ENCODE data around the gene KCNT2.
A peak's percentile ranks its signal among the peaks of the same experiment; 100 is the strongest.
"Not testable (repeated sequence)": the region's sequence is repeated elsewhere in the genome, so short reads cannot be mapped to it uniquely, and the experiment has no call there.

Gene KCNT2

GRCh38 chr1:196590012-196590708, 18.1 kb downstream of the KCNT2 start:
- DNase-seq = no peak

- DNase-seq = no peak
Observed at GRCh38 chr1:196584696-196585095, 23.5 kb downstream of the KCNT2 start.

GRCh38 chr1:196577386-196577785, 30.9 kb downstream of the KCNT2 start:
- no peak for DNase-seq

GRCh38 chr1:196573226-196573625, 35.0 kb downstream of the KCNT2 start:
- no peak for DNase-seq

- DNase-seq = no peak
Observed at GRCh38 chr1:196567238-196567637, 41.0 kb downstream of the KCNT2 start.

- DNase-seq = no peak
Observed at GRCh38 chr1:196563768-196564167, 44.5 kb downstream of the KCNT2 start.

GRCh38 chr1:196559314-196559713, 48.9 kb downstream of the KCNT2 start:
- no peak for DNase-seq

GRCh38 chr1:196558411-196558810, 49.8 kb downstream of the KCNT2 start:
- DNase-seq = peak; percentile 74

GRCh38 chr1:196557797-196558196, 50.4 kb downstream of the KCNT2 start:
- DNase-seq = no peak

GRCh38 chr1:196550731-196551130, 57.5 kb downstream of the KCNT2 start:
- DNase-seq = peak; percentile 65

GRCh38 chr1:196546272-196547111, 61.7 kb downstream of the KCNT2 start:
- DNase-seq = peak; percentile 87

- DNase-seq = peak; percentile 61
Observed at GRCh38 chr1:196545222-196545621, 63.0 kb downstream of the KCNT2 start.

GRCh38 chr1:196544617-196545016, 63.6 kb downstream of the KCNT2 start:
- peak; percentile 40 for DNase-seq

- peak; percentile 83 for DNase-seq
Observed at GRCh38 chr1:196543833-196544232, 64.4 kb downstream of the KCNT2 start.

- DNase-seq = peak; percentile 51
Observed at GRCh38 chr1:196538473-196538872, 69.8 kb downstream of the KCNT2 start.

- peak; percentile 77 for DNase-seq
Observed at GRCh38 chr1:196535727-196536126, 72.5 kb downstream of the KCNT2 start.

- DNase-seq = no peak
Observed at GRCh38 chr1:196531737-196532524, 76.3 kb downstream of the KCNT2 start.

- DNase-seq = no peak
Observed at GRCh38 chr1:196527919-196528318, 80.3 kb downstream of the KCNT2 start.

GRCh38 chr1:196522574-196523345, 85.5 kb downstream of the KCNT2 start:
- not testable (repeated sequence) for DNase-seq

- DNase-seq = no peak
Observed at GRCh38 chr1:196517193-196517592, 91.0 kb downstream of the KCNT2 start.

GRCh38 chr1:196516373-196516772, 91.9 kb downstream of the KCNT2 start:
- peak; percentile 66 for DNase-seq

- DNase-seq = no peak
Observed at GRCh38 chr1:196515904-196516303, 92.3 kb downstream of the KCNT2 start.

- DNase-seq = no peak
Observed at GRCh38 chr1:196513821-196514220, 94.4 kb downstream of the KCNT2 start.

Data from NCI-H69 (cell line).